Activated CD8-positive, alpha-beta memory T cell treated with anti-CD3 and anti-CD28 coated beads for 4 hours (primary cell): ENCODE data around the gene DMAP1.

Source experiments
- DNase-seq, 2 donors: peaks; one replicate each; pipeline ENCODE4 v3.0.0-alpha.2; 2020; ENCODE audit warnings: low read depth in 2 of 2

DMAP1 gene

DNA sequence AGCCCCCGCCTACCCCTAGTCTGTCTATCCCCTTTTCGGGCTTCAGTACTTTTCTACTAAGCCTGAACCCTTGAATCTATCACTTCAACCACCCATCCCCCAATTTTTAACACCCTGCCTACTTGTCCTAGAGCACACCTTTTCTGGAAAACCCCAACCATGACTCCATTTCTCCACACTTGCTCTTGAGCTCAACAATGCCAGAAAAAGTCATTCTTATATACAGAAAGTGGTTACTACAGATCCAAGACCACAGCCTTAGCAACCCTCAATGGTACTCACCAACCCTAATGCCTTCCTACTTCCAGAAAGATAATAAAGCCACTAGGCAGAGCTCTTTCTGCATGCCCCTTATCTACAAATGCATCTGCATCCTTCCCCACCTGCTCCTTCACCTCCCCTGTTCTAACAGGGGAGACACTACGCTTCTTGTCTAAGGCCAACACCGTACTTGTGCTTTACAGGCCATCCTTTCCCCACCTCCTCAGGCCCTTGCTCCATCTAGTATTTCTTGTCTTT is 41.2 kb downstream of the DMAP1 start:
- no peak for DNase-seq

DNA sequence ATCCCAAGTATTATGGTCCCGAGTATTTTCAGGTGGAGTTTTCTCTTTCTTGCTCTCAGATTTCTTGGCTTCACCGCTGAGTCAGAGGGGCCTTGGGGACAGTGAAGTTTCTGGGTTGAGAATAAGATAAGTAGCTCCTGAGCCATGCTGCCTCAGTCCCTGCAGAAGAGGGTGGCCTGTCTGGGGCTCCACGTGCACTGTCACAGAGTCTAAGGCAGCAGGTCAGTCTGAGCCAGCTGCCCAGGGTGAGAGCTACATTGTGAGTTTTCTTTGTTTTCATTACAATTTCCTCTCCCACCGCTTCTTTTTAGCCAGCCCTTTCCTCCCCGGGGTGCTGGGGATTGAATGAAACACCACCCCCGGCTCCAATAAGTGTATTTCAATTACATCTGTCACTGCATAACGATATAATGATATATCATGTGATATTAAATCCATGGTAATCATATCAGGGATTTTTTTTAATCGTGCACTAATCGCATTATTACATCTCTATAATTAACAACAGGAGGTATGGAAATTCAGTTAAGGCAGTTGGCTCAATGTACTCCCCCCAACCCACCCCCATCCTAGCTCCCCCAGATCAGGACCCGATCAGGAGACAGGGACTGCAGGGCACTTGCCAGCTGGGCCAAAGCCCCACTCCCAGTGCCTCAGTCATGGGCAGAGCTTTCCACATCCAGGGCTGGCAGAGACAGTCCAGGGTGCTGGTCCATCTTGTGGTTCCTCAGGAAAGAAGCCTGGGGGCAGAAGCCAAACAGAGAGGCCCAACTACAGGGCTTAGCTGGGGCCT is 43.7 kb downstream of the DMAP1 start:
- DNase-seq: no peak

DNA sequence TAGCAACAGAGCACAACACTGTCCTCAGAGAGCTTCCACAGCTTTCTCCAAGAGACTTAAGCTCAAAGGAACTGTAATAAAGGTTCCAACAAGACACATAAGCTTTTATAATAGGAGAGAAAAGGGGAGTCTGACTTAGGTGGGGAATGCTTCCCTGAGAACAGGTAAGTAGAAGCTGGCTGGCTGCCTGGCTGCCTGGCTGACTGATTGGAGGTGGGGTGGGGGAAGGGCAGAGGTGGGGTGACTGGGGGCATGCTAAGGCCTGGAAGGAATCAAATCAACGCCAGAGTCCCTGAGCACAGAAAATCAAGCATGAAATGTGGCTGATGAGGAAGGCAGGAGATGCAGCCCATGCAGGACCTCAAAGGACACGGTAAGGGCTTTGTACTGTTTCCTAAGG is 45.8 kb downstream of the DMAP1 start:
- no peak for DNase-seq

DNA sequence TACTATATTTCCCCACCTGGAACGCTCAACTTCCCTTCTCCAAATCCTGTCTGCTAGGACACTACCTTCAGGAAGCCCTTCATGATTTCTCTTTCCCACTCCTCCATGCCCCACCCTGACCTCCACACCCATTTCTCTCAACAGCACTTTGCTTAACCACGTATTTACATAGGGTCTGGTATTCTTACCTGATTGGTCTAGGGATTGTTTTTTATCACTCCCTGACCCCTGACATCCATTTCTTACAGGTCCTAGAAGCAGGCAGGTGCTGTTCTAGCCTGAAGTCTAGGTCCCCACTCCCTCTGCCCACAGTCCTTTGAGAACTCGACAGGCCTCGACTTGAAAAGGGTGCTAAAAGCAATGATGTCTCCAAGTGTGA is 47.5 kb downstream of the DMAP1 start:
- no peak for DNase-seq

DNA sequence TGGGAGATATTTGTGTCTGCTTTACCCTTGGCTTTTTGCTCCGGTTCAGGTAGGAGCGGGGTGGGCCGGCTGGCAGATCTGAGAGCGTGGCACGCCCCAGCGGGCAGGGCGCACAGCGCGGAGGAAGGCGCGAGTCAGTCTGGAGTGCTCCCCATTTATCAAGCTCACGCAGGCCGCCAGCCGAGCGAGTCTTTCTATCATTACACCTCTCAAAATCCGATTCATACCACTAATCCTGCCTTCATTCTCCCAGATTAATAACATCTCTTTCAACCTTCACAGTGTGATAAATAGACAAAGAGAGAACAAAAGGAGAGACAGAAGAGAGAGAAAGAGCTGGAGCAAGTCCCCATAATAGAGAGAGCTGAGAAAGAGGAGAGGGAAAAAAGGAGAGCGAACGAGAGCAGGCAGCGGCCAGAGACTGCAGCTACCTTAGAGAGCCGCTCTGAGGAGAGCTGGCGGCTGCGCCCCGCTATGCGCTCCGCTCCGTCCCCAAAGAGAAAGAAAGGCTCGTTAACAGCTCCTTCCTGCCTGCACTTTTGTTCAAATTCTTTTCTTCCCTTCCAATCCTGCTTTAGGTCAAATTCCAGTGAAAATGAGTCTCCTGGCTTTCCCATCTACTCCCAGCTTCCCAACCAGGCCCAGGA is 48.0 kb downstream of the DMAP1 start:
- DNase-seq: no peak

DNA sequence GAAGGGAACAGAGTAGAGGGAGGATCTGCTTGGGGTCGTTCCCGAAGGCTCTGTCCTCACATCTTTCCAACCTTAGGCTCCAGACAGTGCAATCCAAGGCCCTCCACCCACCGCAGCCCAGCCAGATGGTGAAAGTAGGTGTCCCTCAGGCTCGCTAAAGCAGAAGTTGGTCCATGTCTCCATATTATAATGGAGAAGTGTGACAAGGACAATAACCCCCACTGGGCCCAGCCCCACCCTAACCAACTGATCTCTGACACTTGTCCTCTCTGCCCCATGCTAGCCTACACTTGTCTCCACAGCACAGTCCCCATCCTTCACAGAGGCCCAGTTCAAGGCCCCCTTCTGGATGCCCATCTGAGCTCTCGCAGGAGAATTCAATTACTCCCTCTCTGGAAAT is 48.7 kb downstream of the DMAP1 start:
- DNase-seq: no peak

DNA sequence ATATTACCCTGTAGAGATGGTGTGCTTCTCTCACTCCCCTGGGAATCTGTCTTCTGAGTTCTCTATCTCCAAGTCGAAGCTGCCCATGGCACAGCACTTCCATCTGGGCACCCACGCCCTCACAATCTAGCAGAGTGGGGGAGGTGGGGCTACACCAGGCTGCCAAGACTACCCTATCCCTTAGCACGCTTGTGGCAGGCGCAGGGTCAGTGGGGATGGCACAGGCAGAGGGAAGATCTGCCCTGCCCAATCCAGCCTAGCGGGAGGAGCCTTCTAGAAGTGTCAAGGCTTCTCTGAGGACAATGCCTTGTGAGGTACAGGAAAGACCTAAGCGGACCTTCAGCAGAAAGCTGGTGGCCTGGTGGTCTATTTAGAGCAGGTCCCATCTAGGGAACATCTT is 49.1 kb downstream of the DMAP1 start:
- DNase-seq: no peak

DNA sequence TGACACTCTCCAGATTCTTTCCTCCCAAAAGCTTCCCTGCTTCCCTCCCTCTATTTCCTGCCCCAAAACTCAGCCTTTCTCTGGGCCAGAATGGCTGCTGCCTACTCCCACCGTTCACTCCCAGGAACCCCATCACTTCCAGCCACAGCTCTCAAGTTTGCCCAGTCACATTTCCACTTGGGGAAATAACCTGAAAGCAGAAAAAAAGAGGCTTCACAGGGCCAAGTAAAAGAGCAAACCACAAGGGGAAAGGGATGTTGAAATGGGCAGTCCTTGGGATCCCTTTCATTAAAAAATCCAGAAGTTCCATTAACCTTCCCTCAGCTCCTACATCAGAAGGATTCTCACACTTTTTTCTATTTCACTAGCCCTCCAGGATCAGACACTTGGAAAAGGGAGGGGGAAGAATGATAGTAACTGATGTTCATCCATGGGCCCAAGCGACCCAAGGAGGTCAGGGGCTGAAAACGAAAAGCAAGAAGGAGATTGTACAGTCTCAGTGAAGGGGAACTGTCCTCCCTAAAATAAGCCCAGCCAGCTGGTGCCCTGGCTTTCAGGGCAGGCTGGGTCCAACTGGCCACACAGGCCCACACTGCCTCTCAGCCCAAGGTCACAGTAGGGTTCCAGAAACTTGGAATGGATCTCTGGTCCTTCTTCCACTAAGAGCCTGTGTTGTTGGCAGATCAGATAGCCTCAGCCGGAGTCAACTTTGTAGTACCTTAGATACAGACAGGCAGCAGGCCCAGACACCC is 49.7 kb downstream of the DMAP1 start:
- no peak for DNase-seq

DNA sequence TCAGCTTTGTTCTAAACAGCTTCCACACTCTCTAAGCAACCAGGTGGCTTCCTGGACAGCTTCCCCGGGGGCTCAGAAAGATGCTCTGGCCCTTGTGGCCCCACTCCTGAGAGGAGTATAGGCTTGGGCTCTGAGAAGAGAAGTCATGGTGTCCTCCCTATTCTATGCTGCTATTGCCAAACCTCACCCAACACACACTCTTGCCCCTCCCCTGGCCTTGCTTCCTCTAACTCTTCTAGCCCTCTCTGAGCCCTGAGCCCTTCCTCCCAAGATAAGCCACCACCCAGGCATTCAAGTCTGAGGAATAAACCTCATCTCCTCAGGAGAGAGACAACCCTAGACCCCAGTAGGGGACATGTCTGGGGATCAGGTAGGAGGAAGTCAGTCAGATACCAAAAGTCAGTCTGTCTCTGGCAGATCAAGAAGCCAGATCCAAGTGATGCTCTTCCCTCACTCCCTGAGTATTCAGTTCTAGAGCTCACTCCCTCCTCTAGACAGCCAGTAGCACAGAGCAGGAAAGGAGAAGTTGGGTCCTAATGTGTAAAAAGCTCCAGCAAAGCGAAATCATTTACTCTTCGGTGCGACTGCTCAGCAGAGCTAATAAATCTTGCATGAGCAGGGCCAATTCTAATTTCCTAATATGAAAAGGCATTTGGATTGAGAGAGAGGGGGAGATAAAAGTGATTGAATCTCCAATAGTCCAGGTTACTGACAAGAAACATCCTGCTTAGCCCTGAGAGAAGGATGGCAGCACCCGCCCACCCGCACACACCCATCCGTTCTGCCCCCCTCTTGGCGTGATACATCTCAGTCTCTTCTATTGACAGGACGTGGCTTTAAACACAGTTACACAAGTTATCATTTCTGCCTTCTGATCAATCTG is 50.5 kb downstream of the DMAP1 start:
- no peak for DNase-seq

DNA sequence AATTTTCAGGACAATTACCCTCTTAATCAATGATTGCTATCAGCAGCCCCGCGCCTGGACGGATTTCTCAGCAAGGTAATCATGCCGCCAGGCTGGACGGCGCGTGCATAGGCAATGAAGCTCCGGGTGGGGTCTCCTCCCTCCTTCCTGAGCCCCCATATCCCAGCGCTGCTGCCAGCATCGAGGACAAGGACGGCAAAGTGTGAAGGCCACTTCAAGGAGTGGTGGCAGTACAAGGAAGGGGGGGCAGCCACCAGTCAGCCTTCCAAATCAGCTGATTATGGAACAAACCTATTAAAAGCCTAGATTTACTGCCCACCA is 51.1 kb downstream of the DMAP1 start:
- DNase-seq: no peak

DNA sequence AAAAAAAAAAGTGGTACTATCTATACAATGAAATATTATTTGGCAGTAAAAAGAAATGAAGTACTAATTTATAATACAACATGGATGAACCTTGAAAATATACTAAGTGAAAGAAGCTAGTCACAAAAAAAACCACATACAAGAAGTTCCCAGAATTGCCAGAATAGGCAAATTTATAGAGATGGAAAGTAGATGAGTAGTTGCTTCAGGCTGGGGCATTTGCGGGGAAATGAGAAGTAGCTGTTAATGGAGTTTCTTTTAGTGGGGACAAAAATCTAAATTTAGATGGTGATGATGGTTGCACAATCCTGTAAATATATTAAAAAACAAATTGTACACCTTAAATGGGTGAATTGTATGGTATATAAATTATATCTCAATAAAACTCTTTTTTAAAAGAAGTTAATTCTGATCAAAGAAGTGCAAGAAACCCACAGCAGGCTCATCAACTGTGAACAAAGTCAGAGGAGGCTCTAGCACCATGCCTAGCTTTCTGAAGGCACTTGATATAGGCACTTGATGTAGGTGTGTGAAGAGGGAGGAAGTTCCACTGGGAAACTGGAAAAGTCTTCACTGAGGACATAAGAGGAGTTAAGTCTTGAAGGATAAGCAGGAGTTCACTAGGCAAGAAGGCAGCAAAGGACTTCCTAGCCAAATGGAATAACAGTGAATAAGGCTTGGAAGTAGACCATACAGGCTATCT is 52.5 kb downstream of the DMAP1 start:
- DNase-seq: no peak

DNA sequence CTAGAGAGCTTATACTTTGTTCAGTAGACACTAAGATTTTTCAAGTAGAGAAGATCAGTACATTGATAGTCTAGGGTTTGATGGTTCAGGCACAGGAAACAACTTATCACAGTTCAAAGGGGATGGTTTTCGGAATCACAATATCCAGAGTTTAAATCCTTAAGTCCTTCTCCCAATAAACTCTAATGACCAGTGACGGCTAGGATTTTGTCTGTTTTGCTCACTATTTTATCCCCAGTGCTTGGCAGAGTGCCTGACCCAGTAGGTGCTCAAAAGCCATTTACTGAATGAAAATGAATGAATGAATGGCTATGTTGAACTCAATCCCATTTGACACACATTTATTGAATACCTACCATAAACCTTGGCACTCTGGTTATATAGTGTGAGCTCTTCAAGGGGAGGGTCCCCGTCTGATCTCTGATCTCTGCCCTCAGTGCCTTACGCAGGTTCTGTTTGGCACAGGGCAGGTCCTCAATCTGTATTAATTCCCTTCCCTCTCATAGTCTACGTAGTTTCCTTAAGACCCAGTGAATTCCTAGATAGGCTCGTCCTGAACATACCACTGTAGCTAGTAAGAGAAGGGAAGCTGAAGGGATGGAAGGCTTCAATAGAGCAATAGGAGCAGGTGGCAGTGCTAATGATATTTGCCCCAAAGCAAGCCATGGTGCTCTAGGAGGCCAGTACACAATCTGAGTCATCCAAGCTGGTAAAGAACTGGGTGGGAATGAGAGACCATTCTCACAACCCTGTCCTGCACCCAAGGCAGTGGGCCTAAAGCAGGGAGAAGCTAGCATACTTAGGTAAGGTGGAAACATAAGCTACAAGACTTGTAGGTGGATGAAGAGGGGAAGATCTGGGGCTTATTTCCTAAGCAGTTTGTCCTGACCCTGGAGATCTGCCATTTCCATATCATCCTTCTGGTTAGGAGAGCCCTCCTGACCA is 53.4 kb downstream of the DMAP1 start:
- DNase-seq: no peak

DNA sequence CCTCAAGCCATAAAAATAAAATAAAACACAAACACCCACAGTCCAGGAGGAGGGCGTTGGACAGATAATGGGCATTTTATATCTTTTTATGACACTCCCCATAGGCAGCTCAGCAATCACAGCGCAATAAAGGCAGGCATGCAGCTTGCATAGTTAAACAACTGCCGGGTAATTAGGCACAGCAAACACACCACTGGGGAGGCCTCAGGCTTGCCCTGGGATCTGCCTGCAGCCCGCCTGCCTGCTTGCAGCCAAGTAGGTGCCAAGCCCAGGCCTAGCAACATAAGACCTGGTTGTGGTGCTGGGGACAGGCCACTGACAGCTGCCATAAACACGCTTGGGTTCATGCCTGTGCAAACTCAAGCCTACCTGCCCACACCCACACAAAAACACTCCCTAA is 54.2 kb downstream of the DMAP1 start:
- DNase-seq: no peak

DNA sequence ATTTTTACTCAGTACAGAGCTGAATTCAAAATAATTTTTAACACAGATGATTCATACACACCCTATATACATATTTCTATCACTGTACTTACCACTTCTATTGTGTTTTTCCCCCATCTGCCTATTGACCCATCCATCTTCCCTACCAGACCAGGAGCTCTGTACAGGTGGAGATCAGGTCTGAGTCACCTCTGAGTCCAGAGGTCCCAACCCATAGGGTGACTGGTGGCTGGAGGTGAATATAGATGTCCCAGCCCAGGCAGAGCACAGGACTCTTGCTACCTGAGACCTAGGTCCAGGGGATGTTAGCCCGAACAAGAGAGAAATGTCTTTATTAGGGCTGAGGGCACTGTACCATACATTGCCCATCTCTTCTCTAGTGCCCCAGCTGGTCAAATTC is 54.8 kb downstream of the DMAP1 start:
- no peak for DNase-seq
